ENCODE data around the gene OR2T3.
"Not testable (repeated sequence)": the region's sequence is repeated elsewhere in the genome, so short reads cannot be mapped to it uniquely, and the experiment has no call there.

OR2T3 gene

DNA sequence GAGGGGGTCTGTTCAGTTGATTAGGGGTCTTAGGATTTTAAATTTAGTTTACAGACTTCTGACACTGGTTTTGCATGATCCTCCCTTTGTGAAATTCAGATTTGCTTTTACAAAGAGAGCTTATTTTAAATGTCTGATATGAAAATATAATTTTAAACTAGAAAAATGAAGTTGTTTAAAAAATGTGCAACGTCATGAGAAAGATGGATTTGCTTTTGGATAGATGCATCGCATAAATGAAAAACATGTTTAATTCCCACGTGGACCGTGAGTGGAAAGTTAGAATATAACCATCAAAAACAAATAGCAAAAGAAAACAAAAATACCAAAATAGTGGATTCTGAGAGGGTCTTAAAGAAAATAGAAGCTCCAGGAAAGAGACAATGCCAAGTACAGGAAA is 2.0 kb upstream of the OR2T3 start:
- no peak for DNase-seq (ENCODE audit: low read depth in 3 of 3)

- DNase-seq (ENCODE audit: low read depth in 3 of 3), result not testable (repeated sequence)
These were observed 1.0 kb upstream of the OR2T3 start for GRCh38 chr1:248472111-248472510.

DNA sequence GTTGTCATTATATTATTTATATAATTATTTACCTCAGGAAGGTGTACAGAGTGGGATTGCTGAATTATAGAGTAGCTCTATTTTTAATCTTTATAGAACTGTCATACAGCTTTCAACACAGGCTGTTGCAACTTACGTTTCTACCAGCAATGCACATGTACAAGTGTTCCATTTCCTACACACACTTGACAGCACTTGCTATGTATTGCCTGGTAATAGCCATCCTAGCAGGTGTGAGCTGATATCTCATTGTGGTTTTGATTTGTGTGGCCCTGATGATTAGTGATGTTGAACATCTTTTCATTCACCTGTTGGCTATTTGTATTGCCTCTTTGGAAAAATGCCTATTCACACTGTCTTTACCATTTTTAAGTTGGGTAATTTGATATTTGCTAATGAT is 2.5 kb downstream of the OR2T3 start:
- DNase-seq (ENCODE audit: low read depth in 3 of 3), result not testable (repeated sequence)

- DNase-seq (ENCODE audit: low read depth in 3 of 3), result not testable (repeated sequence)
These were observed 8.8 kb downstream of the OR2T3 start for GRCh38 chr1:248481686-248482579.

GRCh38 chr1:248488289-248488688 is 15.1 kb downstream of the OR2T3 start, which contains the start of gene OR2T5:
OR2T5 (plus strand) TSS chr1:248488589; CDS start chr1:248488589, 0 bp downstream.
- DNase-seq (ENCODE audit: low read depth in 3 of 3), result not testable (repeated sequence)

GRCh38 chr1:248496661-248497060 is 23.5 kb downstream of the OR2T3 start:
- not testable (repeated sequence) for DNase-seq (ENCODE audit: low read depth in 3 of 3)

- not testable (repeated sequence) for DNase-seq (ENCODE audit: low read depth in 3 of 3)
These were observed 27.3 kb downstream of the OR2T3 start for GRCh38 chr1:248500305-248501035.

- DNase-seq (ENCODE audit: low read depth in 3 of 3), result not testable (repeated sequence)
These were observed 34.6 kb downstream of the OR2T3 start, which contains the start of gene OR2G6 for GRCh38 chr1:248507773-248508172. OR2G6 (plus strand) TSS chr1:248508073; CDS start chr1:248521647, 13,574 bp downstream.

DNA sequence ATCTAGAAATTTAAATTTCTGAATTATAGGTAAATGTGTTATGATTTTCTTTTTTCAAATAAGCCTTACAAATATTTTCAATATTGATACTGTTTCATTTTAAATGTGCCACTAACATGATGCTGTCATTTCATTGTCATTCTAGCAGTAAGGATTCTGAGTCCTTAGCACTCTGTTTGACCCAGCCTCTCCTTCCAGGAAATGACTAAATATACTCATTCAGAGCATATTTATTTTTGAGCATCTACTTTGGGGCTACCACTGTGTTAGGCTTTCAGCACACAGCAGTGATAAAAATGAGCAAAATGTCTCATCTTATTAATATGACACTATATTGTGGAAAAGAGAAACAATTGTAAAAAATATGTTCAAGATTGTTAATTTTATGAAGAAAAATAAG is 37.1 kb downstream of the OR2T3 start:
- DNase-seq (ENCODE audit: low read depth in 3 of 3), result not testable (repeated sequence)

- no peak for DNase-seq (ENCODE audit: low read depth in 3 of 3)
These were observed 48.7 kb downstream of the OR2T3 start for GRCh38 chr1:248521856-248522255.

Measured in stimulated activated CD4-positive, alpha-beta T cell treated with anti-CD3 and anti-CD28 coated beads, TNF-alpha, amount 100 ng/mL, for 48 hours (primary cell).